Endothelial cell of umbilical vein (primary cell): ENCODE measurements around the gene CCDC117.

Source experiments
- EZH2 ChIP-seq: IDR thresholded peaks from 2 replicates; pipeline ENCODE4 v1.6.1; 2012; ENCODE audit warnings: borderline replicate concordance, low read depth, mild to moderate bottlenecking, moderate library complexity, low read length, inconsistent platforms; ENCODE audit not compliant: severe bottlenecking
- FOS ChIP-seq: IDR thresholded peaks from 2 replicates; pipeline ENCODE4 v1.6.1; 2011; ENCODE audit warnings: mild to moderate bottlenecking, low read length, moderate library complexity, borderline replicate concordance; ENCODE audit not compliant: insufficient read depth
- GATA2 ChIP-seq: IDR thresholded peaks from 2 replicates; pipeline ENCODE4 v1.7.0; 2011; ENCODE audit warnings: low read depth, mild to moderate bottlenecking, moderate library complexity, mixed read lengths, low read length; ENCODE audit not compliant: insufficient read length, insufficient read depth
- JUN ChIP-seq: IDR thresholded peaks from 2 replicates; pipeline ENCODE4 v1.6.1; 2011; ENCODE audit warnings: borderline replicate concordance, low read depth; ENCODE audit not compliant: insufficient read length, insufficient read depth
- MYC ChIP-seq: IDR thresholded peaks from one replicate; pipeline ENCODE4 v1.6.1; 2011; ENCODE audit warnings: mild to moderate bottlenecking, low read depth, low read length
- POLR2A ChIP-seq: IDR thresholded peaks from 2 replicates; pipeline ENCODE4 v1.6.1; 2012; ENCODE audit warnings: low read depth, mild to moderate bottlenecking, control low read depth, low read length
- POLR2AphosphoS5 ChIP-seq: IDR thresholded peaks from 2 replicates; pipeline ENCODE4 v1.6.1; 2012; ENCODE audit warnings: low read depth, mild to moderate bottlenecking, control low read depth, low read length, moderate library complexity; ENCODE audit not compliant: insufficient read depth
- TF ChIP-seq, protein P1 (sequence below), 2 donors: IDR thresholded peaks; 1 replicate in 1 of 2; 2 replicates in 1 of 2; pipeline ENCODE4 v1.5.1; 2011; ENCODE audit warnings: low read length in 2 of 2, mild to moderate bottlenecking in 2 of 2, moderate library complexity in 2 of 2, control low read depth in 1 of 2, inconsistent platforms in 1 of 2, low read depth in 1 of 2; ENCODE audit not compliant: insufficient read depth in 1 of 2; ENCODE audit errors: extremely low read depth in 1 of 2
- TF ChIP-seq, protein P2 (sequence below): IDR thresholded peaks from 2 replicates; pipeline ENCODE4 v1.6.1; 2011; ENCODE audit not compliant: insufficient read depth, insufficient read length

DNA sequence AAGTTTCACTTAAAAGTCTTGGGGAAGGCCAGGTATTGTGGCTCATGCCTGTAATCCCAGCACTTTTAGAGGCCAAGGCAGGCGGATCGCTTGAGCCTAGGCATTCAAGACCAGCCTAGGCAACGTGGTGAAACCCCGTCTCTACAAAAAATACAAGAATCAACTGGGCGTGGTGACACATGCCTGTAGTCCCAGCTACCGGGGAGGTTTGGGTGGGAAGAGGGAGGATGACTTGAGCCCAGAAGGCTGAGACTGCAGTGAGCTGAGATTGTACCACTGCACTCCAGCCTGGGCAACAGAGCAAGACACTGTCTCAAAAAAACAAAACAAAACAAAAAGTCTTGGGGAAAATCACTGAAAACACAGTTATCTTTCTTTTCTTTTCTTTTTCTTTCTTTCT is 43.2 kb downstream of the CCDC117 start:
- TF ChIP-seq, protein P1, sequence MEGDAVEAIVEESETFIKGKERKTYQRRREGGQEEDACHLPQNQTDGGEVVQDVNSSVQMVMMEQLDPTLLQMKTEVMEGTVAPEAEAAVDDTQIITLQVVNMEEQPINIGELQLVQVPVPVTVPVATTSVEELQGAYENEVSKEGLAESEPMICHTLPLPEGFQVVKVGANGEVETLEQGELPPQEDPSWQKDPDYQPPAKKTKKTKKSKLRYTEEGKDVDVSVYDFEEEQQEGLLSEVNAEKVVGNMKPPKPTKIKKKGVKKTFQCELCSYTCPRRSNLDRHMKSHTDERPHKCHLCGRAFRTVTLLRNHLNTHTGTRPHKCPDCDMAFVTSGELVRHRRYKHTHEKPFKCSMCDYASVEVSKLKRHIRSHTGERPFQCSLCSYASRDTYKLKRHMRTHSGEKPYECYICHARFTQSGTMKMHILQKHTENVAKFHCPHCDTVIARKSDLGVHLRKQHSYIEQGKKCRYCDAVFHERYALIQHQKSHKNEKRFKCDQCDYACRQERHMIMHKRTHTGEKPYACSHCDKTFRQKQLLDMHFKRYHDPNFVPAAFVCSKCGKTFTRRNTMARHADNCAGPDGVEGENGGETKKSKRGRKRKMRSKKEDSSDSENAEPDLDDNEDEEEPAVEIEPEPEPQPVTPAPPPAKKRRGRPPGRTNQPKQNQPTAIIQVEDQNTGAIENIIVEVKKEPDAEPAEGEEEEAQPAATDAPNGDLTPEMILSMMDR (IDR thresholded peaks at IDR 0.05; ENCODE audit: extremely low read depth in 1 of 2, insufficient read depth in 1 of 2, low read depth in 1 of 2, low read length in 2 of 2) = no peak
- TF ChIP-seq POLR2AphosphoS5 (no peak), GATA2 (no peak), MYC (no peak), POLR2A (no peak), JUN (no peak), EZH2 (no peak), FOS (no peak)
- TF ChIP-seq, protein P2, sequence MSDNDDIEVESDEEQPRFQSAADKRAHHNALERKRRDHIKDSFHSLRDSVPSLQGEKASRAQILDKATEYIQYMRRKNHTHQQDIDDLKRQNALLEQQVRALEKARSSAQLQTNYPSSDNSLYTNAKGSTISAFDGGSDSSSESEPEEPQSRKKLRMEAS = no peak
